NCI-H446 (cell line): Measurements from ENCODE around the gene DCC.
A peak's percentile ranks its signal among the peaks of the same experiment; 100 is the strongest.

ENCODE experiments used
- DNase-seq, 2 experiments: peaks; one replicate each; lab custom pipeline; 2025; lab: John Stamatoyannopoulos, UW

DCC gene

GRCh38 chr18:53193870-53194269, 853.9 kb downstream of the DCC start:
- DNase-seq = no peak

- DNase-seq = no peak
These were observed 879.9 kb downstream of the DCC start for GRCh38 chr18:53219853-53220252.

GRCh38 chr18:53224128-53224778, 884.3 kb downstream of the DCC start:
- no peak for DNase-seq

GRCh38 chr18:53225567-53226325, 885.7 kb downstream of the DCC start:
- DNase-seq = no peak

- no peak for DNase-seq
These were observed 894.6 kb downstream of the DCC start for GRCh38 chr18:53234610-53235009.

GRCh38 chr18:53241161-53241560, 901.2 kb downstream of the DCC start:
- no peak for DNase-seq

GRCh38 chr18:53253789-53254188, 913.8 kb downstream of the DCC start:
- DNase-seq = no peak

GRCh38 chr18:53254265-53254664, 914.3 kb downstream of the DCC start:
- DNase-seq = no peak

- no peak for DNase-seq
These were observed 921.2 kb downstream of the DCC start for GRCh38 chr18:53261241-53261640.

GRCh38 chr18:53266850-53267249, 926.9 kb downstream of the DCC start:
- DNase-seq = no peak

GRCh38 chr18:53268455-53268854, 928.5 kb downstream of the DCC start:
- no peak for DNase-seq

GRCh38 chr18:53281406-53281805, 941.4 kb downstream of the DCC start:
- DNase-seq = no peak

GRCh38 chr18:53283708-53284107, 943.7 kb downstream of the DCC start:
- DNase-seq = no peak

GRCh38 chr18:53305461-53305860, 965.5 kb downstream of the DCC start:
- DNase-seq = no peak

- no peak for DNase-seq
These were observed 979.6 kb downstream of the DCC start for GRCh38 chr18:53319628-53320027.

GRCh38 chr18:53322163-53322562, 982.2 kb downstream of the DCC start:
- no peak for DNase-seq

- DNase-seq = no peak
These were observed 984.4 kb downstream of the DCC start for GRCh38 chr18:53324353-53324752.

GRCh38 chr18:53360501-53361443, 1020.8 kb downstream of the DCC start:
- no peak for DNase-seq

- DNase-seq = no peak
These were observed 1035.6 kb downstream of the DCC start for GRCh38 chr18:53375621-53376020.

GRCh38 chr18:53380063-53380639, 1040.2 kb downstream of the DCC start:
- peak; percentile 54 to 75 for DNase-seq

- DNase-seq = no peak
These were observed 1042.9 kb downstream of the DCC start for GRCh38 chr18:53382870-53383269.

- no peak for DNase-seq
These were observed 1045.9 kb downstream of the DCC start for GRCh38 chr18:53385889-53386288.
